Astrocyte (in vitro differentiated cells and primary cell): Measurements from ENCODE around the gene PSMG3.

Experiments
- CTCF ChIP-seq: IDR thresholded peaks from 2 replicates; pipeline ENCODE4 v1.5.1; 2011; ENCODE audit warnings: low read depth, mild to moderate bottlenecking, inconsistent platforms, low read length, moderate library complexity; ENCODE audit not compliant: insufficient read depth
- EZH2 ChIP-seq: IDR thresholded peaks from 2 replicates; pipeline ENCODE4 v1.6.1; 2012; ENCODE audit warnings: mild to moderate bottlenecking, low read length, inconsistent platforms; ENCODE audit not compliant: insufficient read depth

DNA sequence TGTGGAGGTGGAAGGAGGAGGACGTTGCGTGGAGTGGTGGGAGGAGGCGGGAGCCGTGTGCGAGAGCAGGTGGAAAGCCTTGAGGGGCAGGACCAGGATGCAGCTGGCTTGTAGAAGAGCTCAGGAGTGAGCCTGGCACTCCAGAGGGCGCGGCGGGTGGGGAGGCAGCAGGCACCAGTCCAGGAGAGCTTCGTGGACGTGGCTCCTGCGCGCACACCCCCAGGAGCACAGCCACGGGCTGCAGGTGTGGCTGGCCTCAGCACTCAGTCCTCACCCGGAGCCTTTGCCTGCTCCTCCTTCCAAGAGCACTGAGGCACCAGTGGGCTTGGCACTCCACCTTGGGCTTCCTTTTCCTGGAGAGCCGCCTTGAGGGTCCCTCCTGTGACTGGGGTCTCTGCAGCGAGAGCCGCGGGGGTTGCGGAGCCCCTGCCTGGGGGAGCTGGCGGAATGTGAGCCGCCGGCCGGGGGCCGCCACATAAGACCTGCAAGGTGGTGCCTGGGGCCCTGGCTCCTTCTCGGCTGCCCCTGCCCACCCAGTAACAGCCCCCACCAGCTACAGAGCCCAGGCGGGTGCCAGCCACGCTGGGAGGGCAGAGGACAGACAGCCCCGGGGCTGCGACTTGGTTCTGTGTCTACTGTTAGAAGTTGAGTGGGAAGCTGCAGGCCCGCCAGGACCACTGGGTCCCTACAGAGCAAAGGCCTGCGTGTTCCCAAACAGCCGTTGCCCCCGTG, 28.2 kb downstream of the PSMG3 start:
- no peak for TF ChIP-seq EZH2
- no peak for TF ChIP-seq CTCF
